Colonic mucosa (tissue), 4 donors: ENCODE results near the gene GSS. TPM values are rescaled to one million over a fixed set of nuclear protein-coding genes. Genes with fewer than 3 reads are reported as not detected.
A peak's percentile ranks its signal among the peaks of the same experiment; 100 is the strongest.

Source experiments
- DNase-seq: peaks from one replicate; pipeline ENCODE4 v3.0.0-alpha.2; 2020
- H3K27ac ChIP-seq: fragments of 200-600 bp; one replicate; pipeline ENCODE4 v1.8.0; 2021
- H3K27me3 ChIP-seq: fragments of 200-600 bp; one replicate; pipeline ENCODE4 v1.8.0; 2021
- H3K36me3 ChIP-seq: fragments of 200-600 bp; one replicate; pipeline ENCODE4 v1.8.0; 2021
- H3K4me1 ChIP-seq: fragments of 200-600 bp; one replicate; pipeline ENCODE4 v1.8.0; 2021; ENCODE audit warnings: mild to moderate bottlenecking
- H3K4me3 ChIP-seq: fragments of 200-600 bp; one replicate; pipeline ENCODE4 v1.8.0; 2021
- H3K9ac ChIP-seq, 2 donors: one replicate each; pipeline ENCODE4 v1.7.0; 2013; ENCODE audit warnings: control low read depth in 2 of 2, low read depth in 2 of 2, low read length in 2 of 2
- H3K9me3 ChIP-seq: fragments of 200-600 bp; one replicate; pipeline ENCODE4 v1.8.0; 2021
- CTCF ChIP-seq: fragments of 200-600 bp; IDR thresholded peaks from one replicate; pipeline ENCODE4 v1.8.0; 2022; ENCODE audit warnings: antibody characterized with exemption, mild to moderate bottlenecking
- intact Hi-C: fragments of 100-400 bp; cut with DNase I; formaldehyde crosslinking; loops from one replicate; pipeline ENCODE4 v1.14.1; 2022
- total RNA-seq, 2 donors: library from RNA; stranded (reverse); fragmentation: NEBNext Ultra II Directional in 1 of 2; extraction: Animal tissue kit (Norgen Biotek cat#: 25700) in 1 of 2; gene quantifications; one replicate each; pipeline ENCODE4 v1.2.1, GENCODE V29; 2021
- donor health status: healthy.
- donor health status: DM: no; HTN: no; CAD: no.
- donor health status: DM: no; HTN: no; CAD: no.

Gene GSS
- total RNA-seq, 2 donors from 2014 or later: 83.4 to 109 TPM

GRCh38 chr20:34941226-34941625 is 14.4 kb downstream of the GSS start:
- H3K9ac ChIP-seq: no peak overlapping the region
- H3K9me3 ChIP-seq: no peaks in the 10 kb centered on the region
- no peak for TF ChIP-seq CTCF
- intact Hi-C loops: no loop called here
- DNase-seq: no peak
- no peaks in the 10 kb centered on the region for H3K27me3 ChIP-seq
- H3K27ac ChIP-seq: no peak overlapping the region
- H3K36me3 ChIP-seq: peaks cover 4% of the 10 kb centered on the region
- H3K4me3 ChIP-seq: no peak overlapping the region
- no peaks in the 10 kb centered on the region for H3K4me1 ChIP-seq

- peaks cover 4% of the 10 kb centered on the region for H3K36me3 ChIP-seq
- no peaks in the 10 kb centered on the region for H3K4me1 ChIP-seq
- H3K27me3 ChIP-seq: no peaks in the 10 kb centered on the region
- H3K9ac ChIP-seq: no peak overlapping the region
- H3K9me3 ChIP-seq: no peaks in the 10 kb centered on the region
- no peak overlapping the region for H3K27ac ChIP-seq
- H3K4me3 ChIP-seq: no peak overlapping the region
- intact Hi-C loops: no loop called here
- no peak for DNase-seq
- TF ChIP-seq CTCF: no peak
Observed at GRCh38 chr20:34940081-34940481, 15.5 kb downstream of the GSS start.

GRCh38 chr20:34938466-34939163 is 17.0 kb downstream of the GSS start:
- H3K27me3 ChIP-seq: no peaks in the 10 kb centered on the region
- intact Hi-C loops: no loop called here
- H3K9ac ChIP-seq: peak overlapping the region in 1 of 2 donors; percentile 57
- DNase-seq: peak; percentile 93
- H3K27ac ChIP-seq: peak overlapping the region; percentile 67
- TF ChIP-seq CTCF: no peak
- no peak overlapping the region for H3K4me3 ChIP-seq
- H3K36me3 ChIP-seq: peaks cover 4% of the 10 kb centered on the region
- no peaks in the 10 kb centered on the region for H3K9me3 ChIP-seq
- no peaks in the 10 kb centered on the region for H3K4me1 ChIP-seq

- H3K9me3 ChIP-seq: no peaks in the 10 kb centered on the region
- DNase-seq: no peak
- no peak overlapping the region for H3K4me3 ChIP-seq
- no peaks in the 10 kb centered on the region for H3K4me1 ChIP-seq
- intact Hi-C loops: no loop called here
- H3K27ac ChIP-seq: no peak overlapping the region
- no peak for TF ChIP-seq CTCF
- H3K27me3 ChIP-seq: no peaks in the 10 kb centered on the region
- H3K36me3 ChIP-seq: peaks cover 17% of the 10 kb centered on the region
- no peak overlapping the region for H3K9ac ChIP-seq
Observed at GRCh38 chr20:34931771-34932170, 23.8 kb downstream of the GSS start.

GRCh38 chr20:34928411-34928810 is 27.2 kb downstream of the GSS start:
- no peak for TF ChIP-seq CTCF
- intact Hi-C loops: no loop called here
- Histone ChIP-seq H3K36me3 (peaks cover 26% of the 10 kb centered on the region), H3K27me3 (no peaks in the 10 kb centered on the region), H3K4me3 (no peak overlapping the region), H3K27ac (no peak overlapping the region), H3K4me1 (no peaks in the 10 kb centered on the region), H3K9ac (no peak overlapping the region), H3K9me3 (no peaks in the 10 kb centered on the region)
- no peak for DNase-seq
